Gastroesophageal sphincter (tissue), 4 donors: ENCODE results near the gene OTOG. TPM values are rescaled to one million over a fixed set of nuclear protein-coding genes. Genes with fewer than 3 reads are reported as not detected.

ENCODE experiments used
- ATAC-seq: fragments of 150-250 bp; one replicate; pipeline ENCODE4 v1.9.1; 2016; ENCODE audit warnings: mild to moderate bottlenecking, moderate library complexity
- H3K27ac ChIP-seq, 4 donors: fragments of 200-600 bp; sonication (generic) in 3 of 4; 1 replicate in 3 of 4; 2 replicates in 1 of 4; pipeline ENCODE4 v1.5.1; 2016 to 2019
- H3K27me3 ChIP-seq: fragments of 200-600 bp; sonication (generic); one replicate; pipeline ENCODE4 v1.5.1; 2019
- H3K36me3 ChIP-seq, 2 donors: fragments of 200-600 bp; sonication (generic); one replicate each; pipeline ENCODE4 v1.5.1; 2019; ENCODE audit warnings: control low read depth in 1 of 2
- H3K4me1 ChIP-seq, 3 donors: fragments of 200-600 bp; sonication (generic); 1 replicate in 2 of 3; 2 replicates in 1 of 3; pipeline ENCODE4 v1.5.1; 2016 to 2019; ENCODE audit warnings: control low read depth in 2 of 3
- H3K4me3 ChIP-seq, 2 donors: fragments of 200-600 bp; sonication (generic); one replicate each; pipeline ENCODE4 v1.5.1; 2019; ENCODE audit warnings: mild to moderate bottlenecking in 1 of 2, moderate library complexity in 1 of 2
- H3K9me3 ChIP-seq, 3 donors: fragments of 200-600 bp; sonication (generic); one replicate each; pipeline ENCODE4 v1.5.1; 2017 to 2019; ENCODE audit warnings: control low read depth in 2 of 3
- EP300 ChIP-seq: sonication (generic); formaldehyde crosslinking; IDR thresholded peaks from one replicate; pipeline ENCODE4 v1.6.1; 2017; ENCODE audit warnings: antibody characterized with exemption, mild to moderate bottlenecking
- POLR2A ChIP-seq, 2 donors: fragments of 450-650 bp; IDR thresholded peaks; one replicate each; pipeline ENCODE4 v1.6.1; 2017; ENCODE audit warnings: antibody characterized with exemption in 2 of 2, mild to moderate bottlenecking in 2 of 2, moderate library complexity in 1 of 2
- POLR2AphosphoS5 ChIP-seq: sonication (generic); formaldehyde crosslinking; IDR thresholded peaks from one replicate; pipeline ENCODE4 v1.6.1; 2017; ENCODE audit warnings: antibody characterized with exemption
- WGBS, 2 donors: methylation state at CpG; one replicate each; pipeline ENCODE4 v1.1.5; 2018; ENCODE audit warnings: low coverage in 1 of 2; 5-methylcytosine and 5-hydroxymethylcytosine counted together
- total RNA-seq, 4 donors: library from RNA; depleted of rRNA; stranded (reverse); fragments of >200 nt; gene quantifications; one replicate each; pipeline ENCODE4 v1.1.0, GENCODE V29; 2016
- TF ChIP-seq, protein P1 (sequence below), 4 experiments: fragments of 200-600 bp in 2 of 4; fragments of 450-650 bp in 2 of 4; sonication (generic) in 1 of 4; IDR thresholded peaks; one replicate each; pipeline ENCODE4 v1.5.1; 2017 to 2019; ENCODE audit warnings: antibody characterized with exemption in 4 of 4, mild to moderate bottlenecking in 2 of 4, moderate library complexity in 2 of 4

Gene OTOG
- total RNA-seq, 4 donors from 2014 or later, result not detected

DNA sequence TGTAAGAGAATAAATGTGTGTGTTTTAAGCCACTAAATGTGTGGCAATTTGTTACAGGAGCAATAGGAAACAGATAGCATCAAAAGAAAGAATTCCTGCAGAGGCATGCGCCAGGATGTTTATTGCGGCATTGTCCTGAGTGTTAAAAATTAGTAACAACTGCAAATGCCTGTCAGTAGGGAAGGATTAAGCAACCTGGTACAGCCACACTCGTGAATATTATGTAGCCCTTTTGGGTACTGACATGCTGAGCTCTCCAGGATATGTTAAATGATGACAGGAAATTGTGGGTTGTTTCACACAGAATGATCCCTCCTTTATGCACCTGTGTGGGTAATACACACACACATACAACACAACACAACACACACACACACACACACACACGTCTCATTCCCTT is 102.6 kb downstream of the OTOG start:
- Histone ChIP-seq H3K4me3 (no peak overlapping the region), H3K27me3 (peaks cover 52% of the 10 kb centered on the region), H3K4me1 (no peaks in the 10 kb centered on the region), H3K36me3 (no peaks in the 10 kb centered on the region), H3K9me3 (peaks cover 0 to 26% (median 0%) of the 10 kb centered on the region in 3 donors), H3K27ac (no peak overlapping the region)
- TF ChIP-seq, protein P1, sequence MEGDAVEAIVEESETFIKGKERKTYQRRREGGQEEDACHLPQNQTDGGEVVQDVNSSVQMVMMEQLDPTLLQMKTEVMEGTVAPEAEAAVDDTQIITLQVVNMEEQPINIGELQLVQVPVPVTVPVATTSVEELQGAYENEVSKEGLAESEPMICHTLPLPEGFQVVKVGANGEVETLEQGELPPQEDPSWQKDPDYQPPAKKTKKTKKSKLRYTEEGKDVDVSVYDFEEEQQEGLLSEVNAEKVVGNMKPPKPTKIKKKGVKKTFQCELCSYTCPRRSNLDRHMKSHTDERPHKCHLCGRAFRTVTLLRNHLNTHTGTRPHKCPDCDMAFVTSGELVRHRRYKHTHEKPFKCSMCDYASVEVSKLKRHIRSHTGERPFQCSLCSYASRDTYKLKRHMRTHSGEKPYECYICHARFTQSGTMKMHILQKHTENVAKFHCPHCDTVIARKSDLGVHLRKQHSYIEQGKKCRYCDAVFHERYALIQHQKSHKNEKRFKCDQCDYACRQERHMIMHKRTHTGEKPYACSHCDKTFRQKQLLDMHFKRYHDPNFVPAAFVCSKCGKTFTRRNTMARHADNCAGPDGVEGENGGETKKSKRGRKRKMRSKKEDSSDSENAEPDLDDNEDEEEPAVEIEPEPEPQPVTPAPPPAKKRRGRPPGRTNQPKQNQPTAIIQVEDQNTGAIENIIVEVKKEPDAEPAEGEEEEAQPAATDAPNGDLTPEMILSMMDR (IDR thresholded peaks at IDR 0.05), result no peak
- TF ChIP-seq POLR2AphosphoS5 (no peak), EP300 (no peak)
- no peak for ATAC-seq
- WGBS, 2 donors, result 55 to 70% methylated on average over 3 to 4 of the region's 4 CpGs

DNA sequence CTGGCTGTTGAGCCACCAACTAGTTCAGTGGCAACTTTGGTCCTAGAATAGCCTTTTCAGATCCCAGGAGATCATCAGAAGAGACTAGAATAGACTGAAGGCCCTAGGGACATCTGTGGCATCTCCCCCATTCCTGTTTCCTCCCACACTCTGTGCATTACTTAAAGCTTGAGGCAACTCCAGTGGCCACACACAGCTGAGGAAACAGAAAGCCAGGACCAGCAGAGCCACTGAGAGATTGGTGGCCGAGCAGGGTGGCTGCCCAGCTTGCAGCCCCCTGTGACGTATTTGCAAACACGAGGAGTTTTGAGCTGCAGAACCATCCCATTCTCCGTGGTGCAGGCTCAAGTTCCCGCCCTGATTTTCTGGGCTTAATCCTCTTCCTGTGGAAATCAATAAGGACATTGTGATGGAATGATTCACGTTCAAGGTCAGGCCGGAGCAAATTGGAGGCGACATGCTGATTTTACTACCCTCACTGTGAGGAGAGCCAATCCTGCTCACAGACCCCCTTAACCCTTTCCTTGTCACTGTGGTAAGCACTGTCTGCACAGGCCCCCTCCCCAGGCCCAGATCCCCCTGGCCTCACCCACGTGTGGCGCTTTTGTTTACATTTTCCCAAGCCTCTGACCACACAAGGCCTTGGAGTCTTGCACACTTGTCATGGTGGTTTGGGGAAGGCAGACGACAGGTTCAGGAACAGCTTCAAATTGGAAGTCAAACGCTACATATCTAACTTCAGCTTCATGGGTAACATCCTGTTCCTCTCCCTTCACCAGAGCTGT is 103.3 kb downstream of the OTOG start:
- no peak for TF ChIP-seq POLR2AphosphoS5
- TF ChIP-seq, protein P1 (IDR thresholded peaks at IDR 0.05), result no peak
- no peak for TF ChIP-seq POLR2A (IDR thresholded peaks at IDR 0.05)
- no peak for TF ChIP-seq EP300
- Histone ChIP-seq H3K4me1 (no peaks in the 10 kb centered on the region), H3K9me3 (peaks cover 0 to 32% (median 0%) of the 10 kb centered on the region in 3 donors), H3K36me3 (no peaks in the 10 kb centered on the region), H3K27ac (no peak overlapping the region), H3K27me3 (peaks cover 52% of the 10 kb centered on the region), H3K4me3 (no peak overlapping the region)
- 0 to 12% methylated on average over 1 to 10 of the region's 12 CpGs for WGBS, 2 donors
- ATAC-seq, result no peak

DNA sequence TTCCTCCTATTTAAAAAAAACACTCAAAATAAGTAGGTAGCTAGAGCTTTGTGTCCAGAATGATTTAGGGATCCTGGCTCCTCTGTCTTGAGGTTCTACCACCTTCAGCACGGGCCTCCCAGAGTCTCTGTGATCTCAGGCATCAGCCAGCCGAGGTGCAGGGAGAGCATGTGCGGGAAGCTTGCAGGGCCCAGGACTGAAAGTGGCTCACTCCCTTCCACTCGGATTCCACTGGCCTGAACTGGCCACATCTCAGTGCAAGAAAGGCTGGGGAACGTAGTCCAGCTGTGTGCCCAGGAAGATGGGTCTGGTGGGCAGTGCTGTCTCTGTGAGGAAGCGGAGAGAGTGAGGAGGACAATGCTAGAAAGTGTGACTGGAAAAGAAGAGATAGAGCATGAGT is 104.0 kb downstream of the OTOG start:
- TF ChIP-seq POLR2AphosphoS5 (no peak), POLR2A (IDR thresholded peaks at IDR 0.05) (no peak), EP300 (no peak)
- TF ChIP-seq, protein P1 (IDR thresholded peaks at IDR 0.05), result no peak
- H3K36me3 ChIP-seq, result no peaks in the 10 kb centered on the region
- H3K4me1 ChIP-seq, result no peaks in the 10 kb centered on the region
- H3K27ac ChIP-seq, result no peak overlapping the region
- H3K27me3 ChIP-seq, result peaks cover 52% of the 10 kb centered on the region
- H3K9me3 ChIP-seq, result peaks cover 0 to 36% (median 0%) of the 10 kb centered on the region in 3 donors
- no peak overlapping the region for H3K4me3 ChIP-seq
- no peak for ATAC-seq
- WGBS, 2 donors, result 75% methylated on average over 1 of the region's 6 CpGs; no CpG with 5 or more reads in 1 of the 2 donors

DNA sequence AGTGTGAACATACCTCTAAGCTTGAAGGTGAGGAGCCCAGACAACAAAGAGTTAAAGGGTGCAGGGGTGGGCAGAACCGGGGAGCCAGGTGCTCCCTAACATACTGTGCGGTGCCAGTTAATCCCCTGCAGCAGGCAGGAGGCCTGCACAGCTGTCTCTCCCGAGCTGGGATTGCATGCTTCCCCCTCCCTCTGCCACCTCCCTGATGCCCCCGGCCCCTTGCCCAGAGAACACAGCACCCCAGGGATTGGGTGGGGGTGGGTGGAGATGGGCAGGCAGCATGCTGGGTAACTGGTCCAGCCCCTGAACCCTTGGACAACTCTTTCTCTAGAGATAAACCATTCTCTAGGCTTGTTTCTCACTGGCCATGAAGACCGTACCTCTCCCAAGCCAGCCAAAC is 104.6 kb downstream of the OTOG start:
- TF ChIP-seq POLR2A (IDR thresholded peaks at IDR 0.05) (no peak), POLR2AphosphoS5 (no peak), EP300 (no peak)
- TF ChIP-seq, protein P1 (IDR thresholded peaks at IDR 0.05), result no peak
- Histone ChIP-seq H3K27me3 (peaks cover 52% of the 10 kb centered on the region), H3K4me1 (no peaks in the 10 kb centered on the region), H3K4me3 (no peak overlapping the region), H3K36me3 (no peaks in the 10 kb centered on the region), H3K27ac (no peak overlapping the region), H3K9me3 (peaks cover 0 to 36% (median 0%) of the 10 kb centered on the region in 3 donors)
- 50% methylated on average over 2 of the region's 5 CpGs; no CpG with 5 or more reads in 1 of the 2 donors for WGBS, 2 donors
- ATAC-seq, result no peak

DNA sequence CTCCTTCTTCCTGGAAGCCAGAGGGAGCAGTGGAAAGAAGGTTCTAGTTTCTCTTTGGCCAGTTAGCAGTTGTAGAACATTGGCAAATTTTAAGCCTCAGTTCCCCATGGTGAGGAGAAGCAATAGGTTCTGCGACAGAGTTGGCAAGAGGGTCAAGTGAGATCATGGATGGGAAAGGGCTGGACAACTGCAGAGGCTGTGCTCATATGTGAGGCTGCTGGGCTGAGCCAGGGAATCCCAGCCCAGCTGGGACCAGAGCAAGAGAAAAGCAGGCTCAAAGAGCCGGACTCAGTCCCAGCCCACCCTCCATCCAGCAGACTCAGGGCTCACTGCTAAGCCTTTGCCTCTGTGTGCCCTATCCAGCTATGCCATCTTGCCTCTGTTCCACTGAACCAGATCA is 105.5 kb downstream of the OTOG start:
- Histone ChIP-seq H3K36me3 (no peaks in the 10 kb centered on the region), H3K4me1 (no peaks in the 10 kb centered on the region), H3K4me3 (no peak overlapping the region), H3K9me3 (peaks cover 0 to 27% (median 0%) of the 10 kb centered on the region in 3 donors), H3K27ac (no peak overlapping the region), H3K27me3 (peaks cover 52% of the 10 kb centered on the region)
- ATAC-seq, result no peak
- WGBS, 2 donors, result 71% methylated on average over 1 of the region's 2 CpGs; no CpG with 5 or more reads in 1 of the 2 donors
- TF ChIP-seq POLR2AphosphoS5, result no peak
